Measurements from ENCODE around the gene RBMS1.
A peak's percentile ranks its signal among the peaks of the same experiment; 100 is the strongest.

The RBMS1 gene

GRCh38 chr2:160252278-160252887 lies 241.2 kb downstream of the RBMS1 start:
- no peaks in the 10 kb centered on the region for H3K9me3 Mint-ChIP-seq
- H3K27me3 Mint-ChIP-seq: peaks cover 20% of the 10 kb centered on the region
- H3K27ac Mint-ChIP-seq: no peak overlapping the region
- no peak for DNase-seq
- H3K4me1 Mint-ChIP-seq: no peaks in the 10 kb centered on the region
- H3K4me3 Mint-ChIP-seq: no peak overlapping the region
- no peak for ATAC-seq

- Mint-ChIP-seq H3K4me3 (no peak overlapping the region), H3K4me1 (no peaks in the 10 kb centered on the region), H3K27me3 (peaks cover 16% of the 10 kb centered on the region), H3K27ac (no peak overlapping the region), H3K9me3 (no peaks in the 10 kb centered on the region)
- DNase-seq (no peak), ATAC-seq (no peak)
These were observed 242.0 kb downstream of the RBMS1 start for GRCh38 chr2:160251569-160251968.

GRCh38 chr2:160249876-160250275 lies 243.7 kb downstream of the RBMS1 start:
- ATAC-seq (no peak), DNase-seq (no peak)
- Mint-ChIP-seq H3K9me3 (no peaks in the 10 kb centered on the region), H3K27me3 (peaks cover 13% of the 10 kb centered on the region), H3K4me3 (no peak overlapping the region), H3K4me1 (no peaks in the 10 kb centered on the region), H3K27ac (no peak overlapping the region)

- H3K27ac Mint-ChIP-seq: no peak overlapping the region
- H3K4me1 Mint-ChIP-seq: no peaks in the 10 kb centered on the region
- H3K4me3 Mint-ChIP-seq: no peak overlapping the region
- DNase-seq: no peak
- no peaks in the 10 kb centered on the region for H3K9me3 Mint-ChIP-seq
- no peak for ATAC-seq
- H3K27me3 Mint-ChIP-seq: no peaks in the 10 kb centered on the region
These were observed 246.1 kb downstream of the RBMS1 start for GRCh38 chr2:160247296-160248035.

- DNase-seq (no peak), ATAC-seq (no peak)
- Mint-ChIP-seq H3K4me3 (no peak overlapping the region), H3K27me3 (no peaks in the 10 kb centered on the region), H3K27ac (no peak overlapping the region), H3K4me1 (no peaks in the 10 kb centered on the region), H3K9me3 (no peaks in the 10 kb centered on the region)
These were observed 247.3 kb downstream of the RBMS1 start for GRCh38 chr2:160246356-160246755.

GRCh38 chr2:160245614-160246155 lies 247.9 kb downstream of the RBMS1 start:
- no peaks in the 10 kb centered on the region for H3K4me1 Mint-ChIP-seq
- H3K27me3 Mint-ChIP-seq: no peaks in the 10 kb centered on the region
- no peak overlapping the region for H3K4me3 Mint-ChIP-seq
- no peak for DNase-seq
- peaks cover 0 to 3% of the 10 kb centered on the region in 2 donors for H3K9me3 Mint-ChIP-seq
- ATAC-seq: no peak
- H3K27ac Mint-ChIP-seq: peak overlapping the region in 1 of 2 donors; percentile 55

- Mint-ChIP-seq H3K4me3 (no peak overlapping the region), H3K27me3 (peaks cover 4% of the 10 kb centered on the region), H3K4me1 (no peaks in the 10 kb centered on the region), H3K27ac (peak overlapping the region in 1 of 2 donors; percentile 72), H3K9me3 (peaks cover 0 to 4% of the 10 kb centered on the region in 2 donors)
- DNase-seq (no peak), ATAC-seq (no peak)
These were observed 250.6 kb downstream of the RBMS1 start for GRCh38 chr2:160242893-160243564.

GRCh38 chr2:160241251-160242137 lies 252.1 kb downstream of the RBMS1 start:
- H3K4me1 Mint-ChIP-seq: no peaks in the 10 kb centered on the region
- no peak overlapping the region for H3K27ac Mint-ChIP-seq
- H3K4me3 Mint-ChIP-seq: no peak overlapping the region
- DNase-seq: no peak
- no peak for ATAC-seq
- H3K9me3 Mint-ChIP-seq: peaks cover 0 to 4% of the 10 kb centered on the region in 2 donors
- peaks cover 10% of the 10 kb centered on the region for H3K27me3 Mint-ChIP-seq

- DNase-seq (no peak), ATAC-seq (no peak)
- H3K4me3 Mint-ChIP-seq: no peak overlapping the region
- no peaks in the 10 kb centered on the region for H3K4me1 Mint-ChIP-seq
- H3K9me3 Mint-ChIP-seq: peaks cover 0 to 4% of the 10 kb centered on the region in 2 donors
- no peak overlapping the region for H3K27ac Mint-ChIP-seq
- H3K27me3 Mint-ChIP-seq: peaks cover 10% of the 10 kb centered on the region
These were observed 254.2 kb downstream of the RBMS1 start for GRCh38 chr2:160239436-160239835.

GRCh38 chr2:160238392-160238791 lies 255.2 kb downstream of the RBMS1 start:
- ATAC-seq (no peak), DNase-seq (no peak)
- Mint-ChIP-seq H3K9me3 (peaks cover 0 to 4% of the 10 kb centered on the region in 2 donors), H3K27me3 (peaks cover 10% of the 10 kb centered on the region), H3K4me3 (no peak overlapping the region), H3K4me1 (peaks cover under 1% of the 10 kb centered on the region), H3K27ac (no peak overlapping the region)

GRCh38 chr2:160232905-160233475 lies 260.6 kb downstream of the RBMS1 start:
- Mint-ChIP-seq H3K27me3 (peaks cover 6% of the 10 kb centered on the region), H3K27ac (no peak overlapping the region), H3K9me3 (no peaks in the 10 kb centered on the region), H3K4me1 (peaks cover 6% of the 10 kb centered on the region), H3K4me3 (no peak overlapping the region)
- DNase-seq (no peak), ATAC-seq (no peak)

- Mint-ChIP-seq H3K27me3 (peaks cover 22% of the 10 kb centered on the region), H3K27ac (no peak overlapping the region)
- no peak for ATAC-seq
These were observed 264.0 kb downstream of the RBMS1 start for GRCh38 chr2:160229591-160229990.

GRCh38 chr2:160228141-160228917 lies 265.3 kb downstream of the RBMS1 start:
- DNase-seq: no peak
- H3K4me3 Mint-ChIP-seq: no peak overlapping the region
- no peaks in the 10 kb centered on the region for H3K9me3 Mint-ChIP-seq
- no peak for ATAC-seq
- H3K27ac Mint-ChIP-seq: no peak overlapping the region
- peaks cover 37% of the 10 kb centered on the region for H3K4me1 Mint-ChIP-seq
- peaks cover 22% of the 10 kb centered on the region for H3K27me3 Mint-ChIP-seq

More at GRCh38 chr2:160229591-160229990, 264.0 kb downstream of the RBMS1 start:
- H3K9me3 Mint-ChIP-seq: no peaks in the 10 kb centered on the region
- no peak overlapping the region for H3K4me3 Mint-ChIP-seq
- no peak for DNase-seq
- peaks cover 26% of the 10 kb centered on the region for H3K4me1 Mint-ChIP-seq

- Mint-ChIP-seq H3K27me3 (peaks cover 22% of the 10 kb centered on the region), H3K27ac (no peak overlapping the region), H3K4me3 (no peak overlapping the region), H3K9me3 (no peaks in the 10 kb centered on the region), H3K4me1 (peaks cover 42% of the 10 kb centered on the region)
- DNase-seq: no peak
- no peak for ATAC-seq
These were observed 266.2 kb downstream of the RBMS1 start for GRCh38 chr2:160227293-160227915.

Data from stimulated activated naive CD8-positive, alpha-beta T cell treated with anti-CD3 and anti-CD28 coated beads, Interleukin-15, amount 100 ng/mL, for 72 hours (primary cell).